ENCODE data around the gene DAGLA.
A peak's percentile ranks its signal among the peaks of the same experiment; 100 is the strongest.
"Not testable (repeated sequence)": the region's sequence is repeated elsewhere in the genome, so short reads cannot be mapped to it uniquely, and the experiment has no call there.

DAGLA gene, protein sequence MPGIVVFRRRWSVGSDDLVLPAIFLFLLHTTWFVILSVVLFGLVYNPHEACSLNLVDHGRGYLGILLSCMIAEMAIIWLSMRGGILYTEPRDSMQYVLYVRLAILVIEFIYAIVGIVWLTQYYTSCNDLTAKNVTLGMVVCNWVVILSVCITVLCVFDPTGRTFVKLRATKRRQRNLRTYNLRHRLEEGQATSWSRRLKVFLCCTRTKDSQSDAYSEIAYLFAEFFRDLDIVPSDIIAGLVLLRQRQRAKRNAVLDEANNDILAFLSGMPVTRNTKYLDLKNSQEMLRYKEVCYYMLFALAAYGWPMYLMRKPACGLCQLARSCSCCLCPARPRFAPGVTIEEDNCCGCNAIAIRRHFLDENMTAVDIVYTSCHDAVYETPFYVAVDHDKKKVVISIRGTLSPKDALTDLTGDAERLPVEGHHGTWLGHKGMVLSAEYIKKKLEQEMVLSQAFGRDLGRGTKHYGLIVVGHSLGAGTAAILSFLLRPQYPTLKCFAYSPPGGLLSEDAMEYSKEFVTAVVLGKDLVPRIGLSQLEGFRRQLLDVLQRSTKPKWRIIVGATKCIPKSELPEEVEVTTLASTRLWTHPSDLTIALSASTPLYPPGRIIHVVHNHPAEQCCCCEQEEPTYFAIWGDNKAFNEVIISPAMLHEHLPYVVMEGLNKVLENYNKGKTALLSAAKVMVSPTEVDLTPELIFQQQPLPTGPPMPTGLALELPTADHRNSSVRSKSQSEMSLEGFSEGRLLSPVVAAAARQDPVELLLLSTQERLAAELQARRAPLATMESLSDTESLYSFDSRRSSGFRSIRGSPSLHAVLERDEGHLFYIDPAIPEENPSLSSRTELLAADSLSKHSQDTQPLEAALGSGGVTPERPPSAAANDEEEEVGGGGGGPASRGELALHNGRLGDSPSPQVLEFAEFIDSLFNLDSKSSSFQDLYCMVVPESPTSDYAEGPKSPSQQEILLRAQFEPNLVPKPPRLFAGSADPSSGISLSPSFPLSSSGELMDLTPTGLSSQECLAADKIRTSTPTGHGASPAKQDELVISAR

DNA sequence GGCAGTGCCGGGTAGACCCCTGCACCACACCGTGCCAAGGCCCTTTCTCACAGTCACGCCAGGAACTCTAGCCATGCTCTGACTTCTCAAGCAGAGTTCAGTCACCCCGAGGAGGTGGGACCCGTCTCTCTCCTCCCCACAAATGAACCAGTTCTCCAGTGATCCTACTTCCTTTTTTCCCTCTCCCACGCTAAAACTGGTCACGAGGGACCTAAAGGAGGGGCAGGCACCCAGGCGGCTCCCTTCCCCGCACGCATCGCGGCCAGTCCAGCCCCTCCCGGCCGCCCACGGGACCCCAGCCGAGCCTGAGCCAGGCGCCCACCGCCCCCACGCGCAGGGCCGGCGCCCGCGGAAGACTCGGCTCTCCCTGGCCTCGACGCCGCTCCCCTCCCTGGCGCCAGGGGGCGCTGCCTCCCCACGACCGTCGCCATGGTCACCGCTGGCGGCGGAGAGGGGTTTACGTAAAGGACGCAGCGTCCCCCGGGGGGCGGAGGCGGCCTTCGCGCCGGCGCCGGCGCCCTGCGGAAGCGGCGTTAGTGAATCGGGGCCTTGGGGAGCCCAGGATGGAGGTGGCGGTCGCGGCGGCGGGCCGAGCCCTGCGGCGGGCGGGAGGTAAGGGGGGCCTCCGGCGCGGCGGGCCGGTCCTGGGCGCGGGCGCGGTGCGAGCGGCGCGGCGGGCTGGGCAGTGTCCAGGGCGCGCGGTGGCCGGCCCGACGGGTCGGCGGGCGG lies at the start of gene DAGLA:
DAGLA (plus strand) TSS at position 499 of the 729 bp plus-strand sequence. CDS start 39,765 bp downstream, outside the sequence.
- peak; percentile 67 to 82 for DNase-seq (ENCODE audit: low read depth in 1 of 2, low spot score in 1 of 2)

DNA sequence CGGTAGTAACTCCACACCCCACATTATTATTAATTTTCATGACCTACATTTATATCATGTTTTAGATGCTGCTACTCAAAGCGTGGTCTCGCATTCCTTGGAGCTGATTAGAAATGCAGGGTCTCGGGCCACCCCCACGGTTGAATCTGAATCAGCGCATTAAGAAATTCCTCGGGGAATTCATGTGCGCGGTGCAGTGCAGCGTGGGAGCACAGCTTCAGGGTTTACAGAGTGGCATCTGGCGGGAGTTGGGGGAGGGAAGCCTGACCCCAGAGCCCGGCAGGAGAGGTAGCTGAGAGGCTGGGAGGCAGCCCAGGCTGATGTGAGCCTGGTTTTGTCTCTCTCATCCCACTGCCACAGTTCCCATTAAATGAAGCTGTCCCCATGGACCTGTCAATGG lies 48.1 kb upstream of the DAGLA start:
- no peak for DNase-seq (ENCODE audit: low read depth in 1 of 2, low spot score in 1 of 2)

DNA sequence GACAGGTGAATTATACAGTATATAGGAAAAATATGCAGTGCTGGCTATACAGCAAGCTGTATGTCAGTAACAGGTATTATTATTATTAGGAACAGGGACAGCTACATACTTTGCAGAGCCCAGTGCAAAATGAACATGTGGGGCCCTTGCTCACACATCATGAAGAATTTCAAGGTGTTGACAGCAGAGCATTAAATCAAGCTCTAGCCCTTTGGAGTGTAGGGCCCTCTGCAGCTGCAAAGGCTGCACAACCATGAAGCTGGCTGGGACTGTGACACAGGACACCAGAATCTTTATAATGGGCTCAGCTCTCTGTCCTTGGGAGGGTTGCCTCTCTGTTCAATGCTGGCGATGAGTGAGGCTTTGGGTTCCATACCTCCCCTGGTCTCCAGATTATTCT lies 44.9 kb upstream of the DAGLA start:
- no peak for DNase-seq (ENCODE audit: low read depth in 1 of 2, low spot score in 1 of 2)

DNA sequence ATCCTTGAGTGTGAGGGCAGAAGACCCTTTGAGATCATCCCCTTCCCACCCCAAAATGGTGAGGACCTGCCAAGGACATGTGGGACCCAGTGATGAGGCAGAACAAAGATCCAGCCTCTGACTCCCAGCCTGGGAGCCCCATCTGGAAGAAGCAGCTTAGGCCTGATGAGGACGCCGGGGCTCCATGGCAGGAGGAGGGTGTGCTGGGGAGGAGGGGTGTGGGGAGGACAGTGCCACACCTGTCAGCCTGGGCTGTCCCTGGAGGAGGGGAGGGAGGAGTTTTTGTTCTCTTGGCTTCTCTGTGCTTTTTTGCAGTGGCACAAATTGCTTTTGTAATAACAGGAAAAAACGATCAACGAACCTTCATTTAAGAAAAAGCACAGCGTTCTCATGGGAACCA lies 44.4 kb upstream of the DAGLA start:
- DNase-seq (ENCODE audit: low read depth in 1 of 2, low spot score in 1 of 2), result no peak

DNA sequence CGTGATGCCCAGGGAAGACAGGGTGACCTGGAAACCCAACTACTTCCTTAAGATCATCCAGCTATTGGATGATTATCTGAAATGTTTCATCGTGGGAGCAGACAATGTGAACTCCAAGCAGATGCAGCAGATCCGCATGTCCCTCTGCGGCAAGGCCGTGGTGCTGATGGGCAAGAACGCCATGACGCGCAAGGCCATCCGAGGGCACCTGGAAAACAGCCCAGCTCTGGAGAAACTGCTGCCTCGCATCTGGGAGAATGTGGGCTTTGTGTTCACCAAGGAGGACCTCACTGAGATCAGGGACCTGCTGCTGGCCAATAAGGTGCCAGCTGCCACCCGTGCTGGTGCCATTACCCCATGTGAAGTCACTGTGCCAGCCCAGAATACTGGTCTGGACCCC lies 43.5 kb upstream of the DAGLA start:
- no peak for DNase-seq (ENCODE audit: low read depth in 1 of 2, low spot score in 1 of 2)

DNA sequence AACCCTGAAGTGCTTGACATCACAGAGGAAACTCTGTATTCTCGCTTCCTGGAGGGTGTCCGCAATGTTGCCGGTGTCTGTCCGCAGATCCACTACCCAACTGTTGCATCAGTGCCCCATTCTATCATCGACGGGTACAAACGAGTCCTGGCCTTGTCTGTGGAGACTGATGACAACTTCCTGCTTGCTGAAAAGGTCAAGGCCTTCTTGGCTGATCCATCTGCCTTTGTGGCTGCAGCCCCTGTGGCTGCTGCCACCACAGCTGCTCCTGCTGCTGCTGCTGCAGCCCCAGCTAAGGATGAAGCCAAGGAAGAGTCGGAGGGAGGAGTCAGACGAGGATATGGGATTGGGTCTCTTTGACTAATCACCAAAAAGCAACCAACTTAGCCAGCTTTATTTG lies 42.9 kb upstream of the DAGLA start:
- DNase-seq (ENCODE audit: low read depth in 1 of 2, low spot score in 1 of 2), result no peak

DNA sequence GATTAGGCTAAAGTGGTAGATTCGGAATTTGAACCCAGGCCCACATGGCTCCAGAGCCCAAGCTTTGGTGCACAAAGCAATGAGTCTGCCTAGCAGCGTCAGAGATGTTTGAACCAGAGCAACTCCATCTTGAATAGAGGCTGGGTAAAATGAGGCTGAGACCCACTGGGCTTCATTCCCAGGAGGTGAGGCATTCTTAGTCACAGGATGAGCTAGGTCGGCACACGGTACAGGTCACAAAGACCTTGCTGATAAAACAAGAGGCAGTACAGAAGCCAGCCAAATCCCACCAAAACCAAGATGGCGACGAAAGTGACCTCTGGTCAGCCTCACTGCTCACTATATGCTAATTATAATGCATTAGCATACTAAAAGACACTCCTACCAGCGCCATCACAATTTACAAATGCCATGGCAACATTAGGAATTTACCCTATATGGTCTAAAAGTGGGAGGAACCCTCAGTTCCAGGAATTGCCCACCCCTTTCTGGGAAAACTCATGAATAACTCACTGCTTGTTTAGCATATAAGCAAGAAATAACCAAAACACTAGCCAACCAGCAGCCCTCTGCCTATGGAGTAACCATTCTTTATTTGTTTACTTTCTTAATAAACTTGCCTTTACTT lies 40.3 kb upstream of the DAGLA start:
- no peak for DNase-seq (ENCODE audit: low read depth in 1 of 2, low spot score in 1 of 2)

DNA sequence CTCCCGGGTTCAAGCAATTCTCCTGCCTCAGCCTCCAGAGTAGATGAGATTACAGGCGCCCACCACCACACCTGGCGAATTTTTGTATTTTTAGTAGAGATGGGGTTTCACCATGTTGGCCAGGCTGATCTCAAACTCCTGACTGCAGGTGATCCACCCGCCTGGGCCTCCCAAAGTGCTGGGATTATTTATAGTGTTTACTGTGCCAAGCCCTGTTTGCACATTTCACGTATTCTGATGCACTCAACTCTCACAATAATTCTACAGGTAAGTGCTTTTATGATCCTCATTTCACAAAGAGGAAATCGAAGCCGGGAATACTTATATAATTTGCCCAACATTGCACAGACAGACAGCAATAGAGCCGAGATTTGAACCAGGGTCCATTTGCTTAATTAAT lies 38.0 kb upstream of the DAGLA start:
- no peak for DNase-seq (ENCODE audit: low read depth in 1 of 2, low spot score in 1 of 2)

DNA sequence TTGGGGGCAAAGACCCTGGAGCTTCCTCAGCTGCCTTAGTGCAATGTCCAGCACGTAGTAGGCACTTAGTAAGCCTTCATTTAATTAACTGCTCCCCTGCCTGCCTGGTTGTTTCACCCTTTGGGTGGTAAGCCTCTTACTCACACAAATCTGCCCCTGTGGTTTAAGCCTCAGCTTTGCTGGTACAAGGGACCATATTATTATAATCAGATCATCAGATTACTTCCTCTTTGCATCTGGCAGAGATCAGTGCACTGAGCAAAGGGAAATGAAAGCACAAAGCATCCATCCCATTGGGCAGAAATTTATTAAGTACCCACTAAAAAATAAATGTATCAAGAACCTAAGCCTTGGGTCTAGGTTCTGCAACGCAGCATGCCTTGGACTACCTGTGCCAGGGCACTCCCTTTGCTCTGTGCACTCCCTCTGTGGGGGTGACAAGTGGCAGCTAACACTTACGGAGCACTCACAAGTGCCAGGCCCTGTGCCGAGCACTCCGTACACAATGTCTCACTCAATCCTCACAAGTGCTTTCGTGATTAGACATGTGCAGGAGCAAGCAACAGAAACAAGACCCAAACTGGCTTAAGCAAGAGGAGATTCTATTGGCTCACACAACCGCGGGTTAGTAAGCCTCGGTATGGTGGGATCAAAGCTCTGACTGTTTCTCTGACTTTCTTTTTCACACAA lies 34.9 kb upstream of the DAGLA start:
- DNase-seq (ENCODE audit: low read depth in 1 of 2, low spot score in 1 of 2), result no peak

DNA sequence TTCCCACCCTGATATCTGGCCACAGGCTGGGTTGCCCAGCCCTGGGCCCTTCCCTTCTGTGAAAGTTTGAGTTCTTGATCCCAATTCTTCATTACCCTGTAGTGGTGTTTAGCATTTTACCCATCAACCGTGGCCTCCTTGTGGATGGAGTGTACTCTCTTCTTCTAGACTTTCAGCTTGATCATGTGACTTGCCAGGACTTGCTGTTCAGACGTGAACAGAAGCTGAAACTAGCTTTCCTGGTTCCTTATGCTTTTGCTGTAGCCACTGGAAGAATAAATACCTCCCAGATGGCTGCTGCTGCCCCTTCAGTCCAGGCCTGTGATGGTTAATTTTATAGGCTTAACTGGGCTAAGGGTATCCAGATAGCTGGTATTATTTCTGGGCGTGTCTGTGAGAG lies 32.7 kb upstream of the DAGLA start:
- no peak for DNase-seq (ENCODE audit: low read depth in 1 of 2, low spot score in 1 of 2)

DNA sequence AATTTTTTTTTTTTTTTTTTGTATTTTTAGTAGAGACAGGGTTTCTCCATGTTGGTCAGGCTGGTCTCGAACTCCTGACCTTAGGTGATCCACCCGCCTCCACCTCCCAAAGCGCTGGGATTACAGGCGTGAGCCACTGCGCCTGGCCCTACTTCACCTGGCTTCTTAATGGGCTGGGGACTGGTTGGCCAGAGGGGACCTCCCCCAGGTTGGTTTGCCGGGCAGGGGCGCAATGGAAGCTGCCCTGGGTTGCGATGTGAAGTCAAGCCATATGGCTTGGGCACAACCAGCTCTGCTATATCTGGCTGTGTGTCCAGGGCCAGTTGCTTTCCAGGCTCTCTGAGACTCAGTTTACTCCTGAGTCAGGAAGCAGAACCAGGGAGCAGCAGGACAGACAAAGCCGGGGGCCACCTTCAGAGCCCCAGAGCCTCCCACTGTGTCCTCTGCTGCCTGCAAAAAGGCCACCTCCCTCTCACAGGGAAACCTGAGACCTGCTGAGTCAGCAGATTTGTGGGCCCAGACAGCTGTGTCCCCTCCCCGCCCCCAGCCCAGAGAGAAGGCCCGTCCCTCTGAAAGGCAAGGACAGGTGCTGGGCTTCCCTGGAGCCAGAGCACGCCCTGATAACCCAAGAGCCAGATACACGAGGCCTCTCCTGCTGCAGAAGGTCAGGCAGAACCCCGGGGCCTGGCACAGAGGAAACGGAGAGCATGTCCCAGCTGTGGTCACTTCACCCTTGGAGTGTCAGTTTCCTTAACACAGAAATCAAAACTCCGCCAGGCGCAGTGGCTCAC lies 29.2 kb upstream of the DAGLA start:
- DNase-seq (ENCODE audit: low read depth in 1 of 2, low spot score in 1 of 2), result no peak

DNA sequence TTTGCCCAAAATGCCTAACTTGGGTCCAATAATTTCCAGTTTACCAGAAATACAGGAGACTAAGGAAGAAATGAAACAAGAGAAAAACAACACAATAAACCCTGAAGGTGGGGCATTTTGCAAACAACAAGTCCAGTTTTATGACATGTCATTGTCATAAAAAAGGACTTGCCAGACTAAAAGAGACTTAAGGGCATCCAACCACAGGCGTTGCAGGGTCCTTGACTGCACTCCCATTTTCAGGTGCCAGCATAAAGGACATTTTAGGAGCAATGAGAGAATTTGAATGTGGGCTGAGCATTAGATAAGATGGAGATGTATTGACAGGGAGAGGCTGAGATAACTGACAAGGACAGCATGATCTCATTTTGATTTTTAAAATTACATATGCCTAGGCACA lies 28.1 kb upstream of the DAGLA start:
- DNase-seq (ENCODE audit: low read depth in 1 of 2, low spot score in 1 of 2), result no peak

DNA sequence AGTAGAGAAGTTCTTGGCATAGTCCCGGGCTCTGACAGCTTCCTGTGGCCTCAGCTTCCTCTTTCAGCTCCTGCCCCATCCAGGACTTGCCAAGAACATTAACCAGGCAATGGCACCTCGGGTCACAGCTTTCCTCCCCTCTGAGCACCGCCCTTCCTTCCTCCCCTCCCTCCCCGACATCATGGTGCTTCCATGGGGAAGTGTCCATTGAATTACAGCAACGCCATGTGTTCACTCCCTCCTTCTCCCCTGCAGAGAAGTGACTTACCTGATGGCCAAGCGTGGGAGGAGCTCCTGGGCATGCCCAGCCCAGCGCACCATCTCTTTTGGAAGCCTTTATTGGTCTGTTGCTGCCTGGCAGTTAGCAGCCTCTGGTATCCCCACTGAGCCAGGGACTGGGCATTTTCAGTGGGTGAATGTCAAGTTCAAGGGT lies 25.8 kb upstream of the DAGLA start:
- DNase-seq (ENCODE audit: low read depth in 1 of 2, low spot score in 1 of 2), result no peak

DNA sequence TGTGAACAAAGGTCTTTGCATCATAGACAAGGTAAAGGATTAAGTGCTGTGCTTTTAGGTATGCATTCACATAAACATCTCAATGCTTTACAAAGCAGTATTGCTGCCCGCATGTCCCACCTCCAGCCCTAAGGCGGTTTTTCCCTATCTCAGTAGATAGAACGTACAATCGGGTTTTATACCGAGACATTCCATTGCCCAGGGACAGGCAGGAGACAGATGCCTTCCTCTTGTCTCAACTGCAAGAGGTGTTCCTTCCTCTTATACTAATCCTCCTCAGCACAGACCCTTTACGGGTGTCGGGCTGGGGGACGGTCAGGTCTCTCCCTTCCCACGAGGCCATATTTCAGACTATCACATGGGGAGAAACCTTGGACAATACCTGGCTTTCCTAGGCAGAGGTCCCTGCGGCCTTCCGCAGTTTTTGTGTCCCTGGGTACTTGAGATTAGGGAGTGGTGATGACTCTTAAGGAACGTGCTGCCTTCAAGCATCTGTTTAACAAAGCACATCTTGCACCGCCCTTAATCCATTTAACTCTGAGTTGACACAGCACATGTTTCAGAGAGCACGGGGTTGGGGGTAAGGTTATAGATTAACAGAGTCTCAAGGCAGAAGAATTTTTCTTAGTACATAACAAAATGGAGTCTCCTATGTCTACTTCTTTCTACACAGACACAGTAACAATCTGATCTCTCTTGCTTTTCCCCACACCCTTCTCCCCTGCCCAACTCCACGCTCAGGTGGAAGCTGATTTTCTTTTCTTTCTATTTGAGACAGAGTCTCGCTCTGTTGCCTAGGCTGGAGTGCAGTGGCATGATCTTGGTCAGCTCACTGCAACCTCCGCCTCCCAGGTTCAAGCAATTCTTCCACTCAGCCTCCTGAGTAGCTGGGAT lies 24.7 kb upstream of the DAGLA start:
- DNase-seq (ENCODE audit: low read depth in 1 of 2, low spot score in 1 of 2), result not testable (repeated sequence)

DNA sequence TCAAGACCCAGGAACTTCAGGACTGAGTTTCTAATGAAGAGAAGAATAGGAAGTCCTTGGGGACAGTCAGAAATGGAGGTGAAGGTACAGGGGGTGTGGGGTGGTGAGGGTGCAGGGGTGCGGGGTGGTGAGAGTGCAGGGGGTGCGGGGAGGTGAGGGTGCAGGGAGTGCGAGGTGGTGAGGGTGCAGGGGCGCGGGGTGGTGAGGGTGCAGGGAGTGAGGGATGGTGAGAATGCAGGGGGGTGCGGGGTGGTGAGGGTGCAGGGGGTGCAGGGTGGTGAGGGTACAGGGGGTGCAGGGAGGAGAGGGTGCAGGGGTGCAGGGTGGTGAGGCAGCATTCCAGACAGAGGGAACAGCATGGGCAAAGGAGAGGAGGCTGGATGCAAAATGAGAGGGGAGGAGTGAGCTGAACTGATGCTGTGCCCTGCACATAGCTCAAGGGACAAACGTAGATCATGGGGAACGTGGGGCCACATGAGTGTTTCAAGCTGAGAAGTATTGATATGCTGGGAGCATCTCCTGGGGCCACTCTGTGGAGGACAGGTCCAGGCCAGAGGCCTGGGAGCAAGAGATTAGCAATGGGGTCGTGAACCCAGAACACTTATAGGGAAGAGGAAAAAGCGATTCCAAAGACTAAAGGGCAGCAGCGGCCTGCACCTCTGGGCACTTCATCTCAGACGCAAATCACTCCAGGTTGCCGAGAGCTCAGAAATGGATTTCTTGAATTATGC lies 23.7 kb upstream of the DAGLA start:
- no peak for DNase-seq (ENCODE audit: low read depth in 1 of 2, low spot score in 1 of 2)

DNA sequence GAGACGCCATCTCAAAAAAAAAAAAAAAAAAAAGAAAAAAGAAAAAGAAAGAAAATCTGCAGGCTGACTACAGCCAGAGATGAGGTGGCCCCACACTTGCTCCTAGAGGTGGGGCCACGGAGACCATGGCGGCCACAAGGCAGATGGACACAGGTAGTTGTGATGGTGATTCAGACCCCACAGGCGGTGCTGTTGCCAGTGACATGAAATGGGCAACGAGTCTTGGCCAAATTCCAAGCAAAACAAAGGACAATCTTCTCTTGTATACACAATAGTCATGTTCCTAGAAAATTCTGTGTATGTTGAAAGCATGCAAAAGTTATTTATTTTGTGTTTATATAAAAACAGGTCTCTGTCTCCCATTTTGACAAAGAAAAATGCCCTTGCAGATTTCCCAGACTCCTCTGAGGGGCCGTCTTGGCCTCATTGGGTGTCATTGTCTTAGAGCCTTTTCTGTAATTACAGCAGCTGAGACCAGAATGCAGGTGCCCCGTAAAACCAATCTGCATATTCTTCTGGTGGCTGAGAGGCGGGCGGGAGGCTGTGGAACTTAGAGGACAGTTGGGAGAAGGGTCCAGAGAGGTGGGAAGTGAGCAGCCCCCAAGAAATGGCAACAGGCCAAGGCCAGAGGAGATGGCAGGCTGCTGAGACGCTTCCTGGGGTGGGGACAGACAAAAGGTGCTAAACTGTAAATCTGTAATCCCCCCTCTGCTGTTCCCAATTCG lies 22.5 kb upstream of the DAGLA start:
- no peak for DNase-seq (ENCODE audit: low read depth in 1 of 2, low spot score in 1 of 2)
